ENCODE measurements around the gene R3HCC1L. TPM values are rescaled to one million over a fixed set of nuclear protein-coding genes. Genes with fewer than 3 reads are reported as not detected.

R3HCC1L gene
- total and polyA plus RNA-seq, 2 donors (not counting 1 experiment from before 2014, with no cell fraction given): 11.6 to 25.1 TPM

GRCh38 chr10:98209441-98209840 lies 75.0 kb downstream of the R3HCC1L start:
- 95% methylated on average over 4 of the region's 4 CpGs for WGBS (ENCODE audit: insufficient coverage)
- Mint-ChIP-seq H3K4me3 (no peak overlapping the region), H3K27ac (no peak overlapping the region), H3K9me3 (ENCODE audit: insufficient read depth) (no peaks in the 10 kb centered on the region), H3K27me3 (no peaks in the 10 kb centered on the region), H3K4me1 (peaks cover 28% of the 10 kb centered on the region)
- Histone ChIP-seq H3K9ac (ENCODE audit: low read length) (no peak overlapping the region), H3K79me2 (ENCODE audit: control insufficient read depth, insufficient read depth, low read length) (peaks cover 20% of the 10 kb centered on the region), H3K27me3 (replicated peaks in 1 of 4; ENCODE audit: control extremely low read depth in 1 of 4, control insufficient read depth in 3 of 4, insufficient read depth in 4 of 4, low read length in 3 of 4) (no peaks in the 10 kb centered on the region), H3K4me3 (ENCODE audit: control extremely low read depth in 1 of 5, extremely low read depth in 1 of 5, insufficient read depth in 1 of 5, low read depth in 2 of 5, low read length in 4 of 5) (no peak overlapping the region), H3K27ac (ENCODE audit: low read length in 2 of 2) (no peak overlapping the region), H3K9me3 (ENCODE audit: control extremely low read depth in 1 of 3, control insufficient read depth in 2 of 3, insufficient read depth in 1 of 3, low read length in 2 of 3) (no peaks in the 10 kb centered on the region), H4K20me1 (ENCODE audit: control insufficient read depth, insufficient read depth, low read length, poor library complexity, severe bottlenecking) (peaks cover 9% of the 10 kb centered on the region), H3K4me2 (replicated peaks; ENCODE audit: low read depth, low read length, poor library complexity, severe bottlenecking) (no peak overlapping the region), H2AFZ (ENCODE audit: insufficient read depth, low read depth, low read length, poor library complexity, severe bottlenecking) (no peak overlapping the region), H3K36me3 (replicated peaks in 1 of 2; ENCODE audit: control extremely low read depth in 1 of 2, control insufficient read depth in 1 of 2, extremely low read depth in 1 of 2, insufficient read depth in 2 of 2, low read length in 1 of 2) (peaks cover 6 to 17% of the 10 kb centered on the region in 2 experiments), H3K4me1 (ENCODE audit: control insufficient read depth in 2 of 2, insufficient read depth in 2 of 2, low read length in 2 of 2) (peaks cover 0 to 7% of the 10 kb centered on the region in 2 donors)
- TF ChIP-seq EZH2 (IDR thresholded peaks at IDR 0.05; ENCODE audit: borderline replicate concordance, insufficient read depth, low read depth, low read length, poor library complexity, severe bottlenecking) (no peak), CTCF (IDR thresholded peaks at IDR 0.05) (no peak)
- DNase-seq: no peak
- intact Hi-C loops (cut with micrococcal nuclease): no loop called here
- no peak for ATAC-seq (ENCODE audit: low read depth)
- ChIA-PET CTCF (no interaction called here), POLR2A (no interaction called here)

GRCh38 chr10:98212196-98212595 lies 77.7 kb downstream of the R3HCC1L start:
- WGBS (ENCODE audit: insufficient coverage): no CpG with 5 or more reads among the region's 1 CpG
- Histone ChIP-seq H3K9ac (ENCODE audit: low read length) (no peak overlapping the region), H3K9me3 (ENCODE audit: control extremely low read depth in 1 of 3, control insufficient read depth in 2 of 3, insufficient read depth in 1 of 3, low read length in 2 of 3) (peaks cover 0 to 3% (median 0%) of the 10 kb centered on the region in 3 donors), H4K20me1 (ENCODE audit: control insufficient read depth, insufficient read depth, low read length, poor library complexity, severe bottlenecking) (peaks cover 9% of the 10 kb centered on the region), H2AFZ (ENCODE audit: insufficient read depth, low read depth, low read length, poor library complexity, severe bottlenecking) (no peak overlapping the region), H3K27me3 (replicated peaks in 1 of 4; ENCODE audit: control extremely low read depth in 1 of 4, control insufficient read depth in 3 of 4, insufficient read depth in 4 of 4, low read length in 3 of 4) (no peaks in the 10 kb centered on the region), H3K4me2 (replicated peaks; ENCODE audit: low read depth, low read length, poor library complexity, severe bottlenecking) (no peak overlapping the region), H3K79me2 (ENCODE audit: control insufficient read depth, insufficient read depth, low read length) (peaks cover 20% of the 10 kb centered on the region), H3K4me1 (ENCODE audit: control insufficient read depth in 2 of 2, insufficient read depth in 2 of 2, low read length in 2 of 2) (peaks cover 0 to 7% of the 10 kb centered on the region in 2 donors), H3K4me3 (ENCODE audit: control extremely low read depth in 1 of 5, extremely low read depth in 1 of 5, insufficient read depth in 1 of 5, low read depth in 2 of 5, low read length in 4 of 5) (no peak overlapping the region), H3K36me3 (replicated peaks in 1 of 2; ENCODE audit: control extremely low read depth in 1 of 2, control insufficient read depth in 1 of 2, extremely low read depth in 1 of 2, insufficient read depth in 2 of 2, low read length in 1 of 2) (peaks cover 8 to 17% of the 10 kb centered on the region in 2 experiments), H3K27ac (ENCODE audit: low read length in 2 of 2) (no peak overlapping the region)
- no peak for TF ChIP-seq EZH2 (IDR thresholded peaks at IDR 0.05; ENCODE audit: borderline replicate concordance, insufficient read depth, low read depth, low read length, poor library complexity, severe bottlenecking)
- TF ChIP-seq CTCF (IDR thresholded peaks at IDR 0.05): no peak
- H3K27me3 Mint-ChIP-seq: no peaks in the 10 kb centered on the region
- DNase-seq (no peak), ATAC-seq (ENCODE audit: low read depth) (no peak)
- H3K4me1 Mint-ChIP-seq: peaks cover 32% of the 10 kb centered on the region
- ChIA-PET POLR2A (no interaction called here), CTCF (no interaction called here)
- H3K27ac Mint-ChIP-seq: no peak overlapping the region
- peaks cover 2% of the 10 kb centered on the region for H3K9me3 Mint-ChIP-seq (ENCODE audit: insufficient read depth)
- intact Hi-C loops (cut with micrococcal nuclease): no loop called here
- no peak overlapping the region for H3K4me3 Mint-ChIP-seq
